HCT116 (cell line): Measurements from ENCODE around the gene SRPK3. TPM values are rescaled to one million over a fixed set of nuclear protein-coding genes. Genes with fewer than 3 reads are reported as not detected.

Experiments
- ATAC-seq: fragments of 200-7000 bp; cut with Tn5 transposase; 2 replicates; pipeline ENCODE4 v1.9.1; 2020; ENCODE audit warnings: mild to moderate bottlenecking, moderate library complexity
- BruUV-seq: library from RNA; stranded (reverse); fragments of 400-500 nt; replicated peaks from 2 replicates; lab custom pipeline; 2021; lab: Mats Ljungman, UMichigan
- CTCF ChIA-PET: fragments of 300-600 bp; sonication (Branson Sonifier 250); formaldehyde crosslinking; loops from one replicate; lab custom pipeline; 2021; ENCODE audit warnings: antibody characterized with exemption; lab: Charles Lee
- POLR2A ChIA-PET: fragments of 300-600, 350-600 bp; sonication (Branson Sonifier 250); formaldehyde crosslinking; loops from one replicate; lab custom pipeline; 2021; ENCODE audit warnings: antibody characterized with exemption; lab: Charles Lee
- RAD21 ChIA-PET, 2 experiments: fragments of 300-600 bp; sonication (Branson Sonifier 250); formaldehyde crosslinking; loops; one replicate each; lab custom pipeline; 2023; ENCODE audit warnings: low total read pairs in 2 of 2; ENCODE audit not compliant: uncharacterized antibody in 2 of 2, unreplicated experiment in 2 of 2, low non-redundant PET in 1 of 2; lab: Charles Lee
- DNase-seq: peaks from one replicate; pipeline ENCODE4 v3.0.0-alpha.2; 2010; ENCODE audit warnings: low read depth, low spot score
- H2AFZ ChIP-seq: fragments of 200-600 bp; shearing (Covaris generic), sonication (generic); 2 replicates; pipeline ENCODE4 v1.6.1; 2017; ENCODE audit warnings: low read depth, mixed run types, mixed read lengths, antibody characterized with exemption, low read length; ENCODE audit not compliant: poor library complexity, severe bottlenecking
- H3K27ac ChIP-seq: 2 replicates; pipeline ENCODE4 v1.5.1; 2012; ENCODE audit warnings: low read depth, low read length
- H3K27me3 ChIP-seq: fragments of 200-600 bp; sonication (generic); 2 replicates; pipeline ENCODE4 v1.6.1; 2016; ENCODE audit warnings: mixed run types, low read length, mixed read lengths; ENCODE audit not compliant: insufficient read depth
- H3K36me3 ChIP-seq, 2 experiments: fragments of 200-500 bp in 1 of 2; fragments of 200-600 bp in 1 of 2; sonication (Bioruptor generic) in 1 of 2; sonication (generic) in 1 of 2; 2 replicates each; pipeline versions ENCODE4 v1.5.1 to v1.6.1; 2014 to 2016; ENCODE audit warnings: low read length in 2 of 2, inconsistent platforms in 1 of 2, mixed read lengths in 1 of 2, mixed run types in 1 of 2; ENCODE audit not compliant: insufficient read depth in 2 of 2, control insufficient read depth in 1 of 2
- H3K4me1 ChIP-seq, 2 experiments: fragments of 200-600 bp in 1 of 2; sonication (generic) in 1 of 2; 2 replicates each; pipeline versions ENCODE4 v1.5.1 to v1.6.1; 2012 to 2017; ENCODE audit warnings: low read length in 2 of 2, inconsistent platforms in 1 of 2, mild to moderate bottlenecking in 1 of 2, mixed read lengths in 1 of 2, mixed run types in 1 of 2, moderate library complexity in 1 of 2; ENCODE audit not compliant: insufficient read depth in 2 of 2, control insufficient read depth in 1 of 2
- H3K4me2 ChIP-seq: fragments of 200-600 bp; sonication (generic); 2 replicates; pipeline ENCODE4 v1.6.1; 2017; ENCODE audit warnings: mixed run types, low read length, mixed read lengths
- H3K4me3 ChIP-seq, 2 experiments: fragments of 200-600 bp in 1 of 2; sonication (generic) in 1 of 2; replicated peaks in 1 of 2; 2 replicates each; pipeline ENCODE4 v1.5.1; 2011 to 2016; ENCODE audit warnings: low read length in 2 of 2, control low read depth in 1 of 2, low read depth in 1 of 2, mild to moderate bottlenecking in 1 of 2, mixed read lengths in 1 of 2, mixed run types in 1 of 2
- H3K79me2 ChIP-seq: fragments of 200-600 bp; sonication (generic); 2 replicates; pipeline ENCODE4 v1.6.1; 2017; ENCODE audit warnings: mild to moderate bottlenecking, mixed run types, low read length, moderate library complexity, mixed read lengths; ENCODE audit not compliant: insufficient read depth
- H3K9ac ChIP-seq: fragments of 200-600 bp; sonication (generic); 2 replicates; pipeline ENCODE4 v1.6.1; 2016; ENCODE audit warnings: low read length, mixed read lengths
- H3K9me2 ChIP-seq: fragments of 200-600 bp; sonication (generic), shearing (Covaris generic); 2 replicates; pipeline ENCODE4 v1.6.1; 2017; ENCODE audit warnings: mixed run types, mild to moderate bottlenecking, moderate library complexity; ENCODE audit not compliant: insufficient read depth
- H3K9me3 ChIP-seq, 2 experiments: fragments of 200-500 bp in 1 of 2; fragments of 200-600 bp in 1 of 2; sonication (Bioruptor generic) in 1 of 2; sonication (generic) in 1 of 2; 2 replicates each; pipeline ENCODE4 v1.6.1; 2014 to 2017; ENCODE audit warnings: low read length in 2 of 2, mixed read lengths in 2 of 2, inconsistent platforms in 1 of 2, low read depth in 1 of 2, mild to moderate bottlenecking in 1 of 2, mixed run types in 1 of 2, moderate library complexity in 1 of 2; ENCODE audit not compliant: control insufficient read depth in 1 of 2, insufficient read depth in 1 of 2
- H4K20me1 ChIP-seq: fragments of 200-600 bp; sonication (generic), shearing (Covaris generic); 2 replicates; pipeline ENCODE4 v1.6.1; 2017; ENCODE audit warnings: mixed run types, mild to moderate bottlenecking, moderate library complexity; ENCODE audit not compliant: insufficient read depth
- CEBPB ChIP-seq: IDR thresholded peaks from 2 replicates; pipeline ENCODE4 v1.6.1; 2012; ENCODE audit warnings: low read depth
- ELF1 ChIP-seq: IDR thresholded peaks from 2 replicates; pipeline ENCODE4 v1.6.1; 2012; ENCODE audit warnings: low read depth, borderline replicate concordance
- FOSL1 ChIP-seq: IDR thresholded peaks from 2 replicates; pipeline ENCODE4 v1.6.1; 2012; ENCODE audit warnings: low read depth
- JUND ChIP-seq: IDR thresholded peaks from 2 replicates; pipeline ENCODE4 v1.6.1; 2012
- RAD21 ChIP-seq: IDR thresholded peaks from 2 replicates; pipeline ENCODE4 v1.6.1; 2012; ENCODE audit warnings: low read depth, mild to moderate bottlenecking
- SRF ChIP-seq: IDR thresholded peaks from 2 replicates; pipeline ENCODE4 v1.6.1; 2012; ENCODE audit warnings: low read depth
- TCF7L2 ChIP-seq: IDR thresholded peaks from 2 replicates; pipeline ENCODE4 v1.7.0; 2011; ENCODE audit warnings: borderline replicate concordance, inconsistent platforms; ENCODE audit not compliant: insufficient read depth, insufficient read length; ENCODE audit errors: extremely low read depth
- YY1 ChIP-seq: IDR thresholded peaks from 2 replicates; pipeline ENCODE4 v1.6.1; 2011; ENCODE audit warnings: low read length, low read depth, moderate library complexity, mild to moderate bottlenecking; ENCODE audit not compliant: insufficient replicate concordance; ENCODE audit errors: extremely low read depth
- ZFX ChIP-seq: fragments of 450-650 bp; IDR thresholded peaks from 2 replicates; pipeline ENCODE4 v1.6.1; 2017
- intact Hi-C: fragments of 100-400 bp; cut with micrococcal nuclease; formaldehyde crosslinking; loops from 2 replicates; pipeline ENCODE4 v1.10.0; 2022
- total RNA-seq: library from RNA; stranded (reverse); gene quantifications from one replicate; pipeline ENCODE4 v1.2.1, GENCODE V29; 2021; ENCODE audit not compliant: unreplicated experiment
- TF ChIP-seq, protein P1 (sequence below), 3 experiments: fragments of 200-600 bp in 1 of 3; sonication (generic) in 1 of 3; IDR thresholded peaks in 2 of 3; conservative IDR thresholded peaks in 1 of 3; 2 replicates each; pipeline ENCODE4 v1.5.1; 2012 to 2017; ENCODE audit warnings: low read depth in 2 of 3, low read length in 2 of 3, antibody characterized with exemption in 1 of 3, borderline replicate concordance in 1 of 3, control low read depth in 1 of 3, mild to moderate bottlenecking in 1 of 3, mixed read lengths in 1 of 3, mixed run types in 1 of 3, moderate library complexity in 1 of 3; ENCODE audit not compliant: insufficient read depth in 1 of 3
- TF ChIP-seq, protein P2 (sequence below): IDR thresholded peaks from 2 replicates; pipeline ENCODE4 v1.6.1; 2012
- TF ChIP-seq, protein P3 (sequence below): IDR thresholded peaks from 2 replicates; pipeline ENCODE4 v1.6.1; 2012; ENCODE audit warnings: low read depth

SRPK3 gene
- total RNA-seq, 1 experiment from 2014 or later, result not detected

DNA sequence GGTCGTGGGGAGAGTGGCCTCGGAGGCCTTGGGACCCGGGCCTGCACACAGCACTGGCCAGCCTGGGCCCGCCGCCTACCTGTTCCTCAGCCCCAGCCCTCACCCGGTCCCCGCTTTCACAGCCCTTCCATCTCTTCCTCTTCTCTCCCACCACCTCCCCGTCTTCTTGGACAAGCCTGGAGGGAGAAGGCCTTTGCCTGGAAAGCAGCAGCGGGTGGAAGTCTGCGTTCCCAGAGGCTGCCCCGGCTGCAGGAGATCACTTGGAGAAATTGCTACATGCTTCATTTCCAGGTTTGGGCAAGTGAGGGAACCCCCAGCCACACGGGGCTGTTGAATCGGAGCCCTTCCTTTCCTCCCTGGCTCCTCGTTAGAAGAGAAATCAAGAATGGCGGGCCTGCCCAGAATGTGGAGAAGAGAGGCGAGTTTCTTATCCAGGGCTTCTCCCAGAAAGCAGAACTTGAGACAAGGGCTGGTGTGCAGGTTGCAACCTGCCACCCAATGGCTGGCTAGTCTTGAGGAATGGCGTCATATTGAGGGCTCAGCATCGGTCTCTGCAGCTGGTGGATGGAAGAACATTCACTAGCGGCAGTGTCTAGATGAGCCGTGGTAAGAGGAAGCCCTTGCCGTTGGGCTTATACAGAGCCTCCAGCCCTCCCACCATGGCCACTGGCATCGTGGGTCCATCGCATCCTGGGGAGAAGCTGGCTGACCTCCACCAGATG, 50.7 kb downstream of the SRPK3 start:
- Histone ChIP-seq H3K9me3 (no peaks in the 10 kb centered on the region), H2AFZ (no peak overlapping the region), H3K9ac (no peak overlapping the region), H3K79me2 (no peaks in the 10 kb centered on the region), H3K36me3 (no peaks in the 10 kb centered on the region), H3K4me1 (peaks cover 0 to 13% of the 10 kb centered on the region in 2 experiments; a peak in 2 of 4 replicates), H3K27ac (no peak overlapping the region), H4K20me1 (no peaks in the 10 kb centered on the region), H3K27me3 (no peaks in the 10 kb centered on the region), H3K4me2 (no peak overlapping the region), H3K4me3 (no peak overlapping the region), H3K9me2 (no peaks in the 10 kb centered on the region)
- ChIA-PET CTCF (no interaction called here), POLR2A (no interaction called here), RAD21 (no interaction called here)
- no peak for TF ChIP-seq SRF
- TF ChIP-seq, protein P1, sequence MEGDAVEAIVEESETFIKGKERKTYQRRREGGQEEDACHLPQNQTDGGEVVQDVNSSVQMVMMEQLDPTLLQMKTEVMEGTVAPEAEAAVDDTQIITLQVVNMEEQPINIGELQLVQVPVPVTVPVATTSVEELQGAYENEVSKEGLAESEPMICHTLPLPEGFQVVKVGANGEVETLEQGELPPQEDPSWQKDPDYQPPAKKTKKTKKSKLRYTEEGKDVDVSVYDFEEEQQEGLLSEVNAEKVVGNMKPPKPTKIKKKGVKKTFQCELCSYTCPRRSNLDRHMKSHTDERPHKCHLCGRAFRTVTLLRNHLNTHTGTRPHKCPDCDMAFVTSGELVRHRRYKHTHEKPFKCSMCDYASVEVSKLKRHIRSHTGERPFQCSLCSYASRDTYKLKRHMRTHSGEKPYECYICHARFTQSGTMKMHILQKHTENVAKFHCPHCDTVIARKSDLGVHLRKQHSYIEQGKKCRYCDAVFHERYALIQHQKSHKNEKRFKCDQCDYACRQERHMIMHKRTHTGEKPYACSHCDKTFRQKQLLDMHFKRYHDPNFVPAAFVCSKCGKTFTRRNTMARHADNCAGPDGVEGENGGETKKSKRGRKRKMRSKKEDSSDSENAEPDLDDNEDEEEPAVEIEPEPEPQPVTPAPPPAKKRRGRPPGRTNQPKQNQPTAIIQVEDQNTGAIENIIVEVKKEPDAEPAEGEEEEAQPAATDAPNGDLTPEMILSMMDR (IDR thresholded peaks at IDR 0.05 in 2 of 3, conservative IDR thresholded peaks at IDR 0.05 in 1 of 3; ENCODE audit: borderline replicate concordance in 1 of 3, insufficient read depth in 1 of 3, low read depth in 2 of 3, low read length in 2 of 3), result no peak
- no peak for TF ChIP-seq ELF1
- no peak for TF ChIP-seq YY1
- TF ChIP-seq RAD21, result no peak
- TF ChIP-seq FOSL1, result no peak
- TF ChIP-seq, protein P2, sequence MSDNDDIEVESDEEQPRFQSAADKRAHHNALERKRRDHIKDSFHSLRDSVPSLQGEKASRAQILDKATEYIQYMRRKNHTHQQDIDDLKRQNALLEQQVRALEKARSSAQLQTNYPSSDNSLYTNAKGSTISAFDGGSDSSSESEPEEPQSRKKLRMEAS, result no peak
- TF ChIP-seq ZFX, result no peak
- TF ChIP-seq CEBPB, result no peak
- TF ChIP-seq TCF7L2, result no peak
- TF ChIP-seq JUND, result no peak
- TF ChIP-seq, protein P3, sequence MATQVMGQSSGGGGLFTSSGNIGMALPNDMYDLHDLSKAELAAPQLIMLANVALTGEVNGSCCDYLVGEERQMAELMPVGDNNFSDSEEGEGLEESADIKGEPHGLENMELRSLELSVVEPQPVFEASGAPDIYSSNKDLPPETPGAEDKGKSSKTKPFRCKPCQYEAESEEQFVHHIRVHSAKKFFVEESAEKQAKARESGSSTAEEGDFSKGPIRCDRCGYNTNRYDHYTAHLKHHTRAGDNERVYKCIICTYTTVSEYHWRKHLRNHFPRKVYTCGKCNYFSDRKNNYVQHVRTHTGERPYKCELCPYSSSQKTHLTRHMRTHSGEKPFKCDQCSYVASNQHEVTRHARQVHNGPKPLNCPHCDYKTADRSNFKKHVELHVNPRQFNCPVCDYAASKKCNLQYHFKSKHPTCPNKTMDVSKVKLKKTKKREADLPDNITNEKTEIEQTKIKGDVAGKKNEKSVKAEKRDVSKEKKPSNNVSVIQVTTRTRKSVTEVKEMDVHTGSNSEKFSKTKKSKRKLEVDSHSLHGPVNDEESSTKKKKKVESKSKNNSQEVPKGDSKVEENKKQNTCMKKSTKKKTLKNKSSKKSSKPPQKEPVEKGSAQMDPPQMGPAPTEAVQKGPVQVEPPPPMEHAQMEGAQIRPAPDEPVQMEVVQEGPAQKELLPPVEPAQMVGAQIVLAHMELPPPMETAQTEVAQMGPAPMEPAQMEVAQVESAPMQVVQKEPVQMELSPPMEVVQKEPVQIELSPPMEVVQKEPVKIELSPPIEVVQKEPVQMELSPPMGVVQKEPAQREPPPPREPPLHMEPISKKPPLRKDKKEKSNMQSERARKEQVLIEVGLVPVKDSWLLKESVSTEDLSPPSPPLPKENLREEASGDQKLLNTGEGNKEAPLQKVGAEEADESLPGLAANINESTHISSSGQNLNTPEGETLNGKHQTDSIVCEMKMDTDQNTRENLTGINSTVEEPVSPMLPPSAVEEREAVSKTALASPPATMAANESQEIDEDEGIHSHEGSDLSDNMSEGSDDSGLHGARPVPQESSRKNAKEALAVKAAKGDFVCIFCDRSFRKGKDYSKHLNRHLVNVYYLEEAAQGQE, result no peak
- ATAC-seq (no peak), DNase-seq (no peak)
- intact Hi-C loops, result no loop called here
- BruUV-seq, result no TSS peak
